DND-41 (cell line): ENCODE results near the gene MYD88.

Experiments used
- ATAC-seq: fragments of 200-7000 bp; cut with Tn5 transposase; 3 replicates; pipeline ENCODE4 v1.9.1; 2021; ENCODE audit warnings: low read depth; ENCODE audit not compliant: insufficient read depth
- DNase-seq: peaks from one replicate; pipeline ENCODE4 v3.0.0-alpha.2; 2020
- H2AFZ ChIP-seq: 2 replicates; pipeline ENCODE4 v1.6.0; 2012; ENCODE audit warnings: low read depth, low read length
- H3K27ac ChIP-seq: 2 replicates; pipeline ENCODE4 v1.5.1; 2012; ENCODE audit warnings: low read length, inconsistent platforms
- H3K27me3 ChIP-seq: fragments of 200-600 bp; sonication (generic); 2 replicates; pipeline ENCODE4 v1.6.0; 2012; ENCODE audit warnings: low read length, mild to moderate bottlenecking, inconsistent platforms; ENCODE audit not compliant: insufficient read depth, poor library complexity
- H3K36me3 ChIP-seq: 2 replicates; pipeline ENCODE4 v1.5.1; 2012; ENCODE audit warnings: low read length, inconsistent platforms; ENCODE audit not compliant: insufficient read depth
- H3K4me1 ChIP-seq: 2 replicates; pipeline ENCODE4 v1.5.1; 2012; ENCODE audit warnings: mild to moderate bottlenecking, low read length; ENCODE audit not compliant: insufficient read depth
- H3K4me2 ChIP-seq: 2 replicates; pipeline ENCODE4 v1.6.0; 2012; ENCODE audit warnings: mild to moderate bottlenecking, moderate library complexity, low read length, inconsistent platforms; ENCODE audit not compliant: insufficient read depth
- H3K4me3 ChIP-seq, 2 experiments: fragments of 200-600 bp in 1 of 2; shearing (Covaris generic) in 1 of 2; 2 replicates each; pipeline ENCODE4 v1.5.1; 2012 to 2016; ENCODE audit warnings: inconsistent platforms in 2 of 2, low read length in 2 of 2, mild to moderate bottlenecking in 2 of 2, low read depth in 1 of 2, moderate library complexity in 1 of 2
- H3K79me2 ChIP-seq: 2 replicates; pipeline ENCODE4 v1.6.0; 2012; ENCODE audit warnings: low read length, inconsistent platforms; ENCODE audit not compliant: insufficient read depth
- H3K9ac ChIP-seq: 2 replicates; pipeline ENCODE4 v1.6.0; 2012; ENCODE audit warnings: low read depth, mild to moderate bottlenecking, inconsistent platforms, low read length, moderate library complexity
- H3K9me3 ChIP-seq: 2 replicates; pipeline ENCODE4 v1.5.1; 2012; ENCODE audit warnings: low read length, moderate library complexity, mild to moderate bottlenecking, inconsistent platforms; ENCODE audit not compliant: insufficient read depth, severe bottlenecking
- H4K20me1 ChIP-seq: 2 replicates; pipeline ENCODE4 v1.6.0; 2012; ENCODE audit warnings: low read length; ENCODE audit not compliant: insufficient read depth
- EZH2 ChIP-seq: IDR thresholded peaks from 3 replicates; pipeline ENCODE4 v1.6.1; 2012; ENCODE audit warnings: borderline replicate concordance, low read depth, mild to moderate bottlenecking, moderate library complexity, low read length, inconsistent platforms; ENCODE audit not compliant: severe bottlenecking
- TF ChIP-seq, protein P1 (sequence below): IDR thresholded peaks from 2 replicates; pipeline ENCODE4 v1.5.1; 2012; ENCODE audit warnings: borderline replicate concordance, low read length, moderate library complexity, mild to moderate bottlenecking; ENCODE audit not compliant: poor library complexity, severe bottlenecking; ENCODE audit errors: extremely low read depth

MYD88 gene

DNA sequence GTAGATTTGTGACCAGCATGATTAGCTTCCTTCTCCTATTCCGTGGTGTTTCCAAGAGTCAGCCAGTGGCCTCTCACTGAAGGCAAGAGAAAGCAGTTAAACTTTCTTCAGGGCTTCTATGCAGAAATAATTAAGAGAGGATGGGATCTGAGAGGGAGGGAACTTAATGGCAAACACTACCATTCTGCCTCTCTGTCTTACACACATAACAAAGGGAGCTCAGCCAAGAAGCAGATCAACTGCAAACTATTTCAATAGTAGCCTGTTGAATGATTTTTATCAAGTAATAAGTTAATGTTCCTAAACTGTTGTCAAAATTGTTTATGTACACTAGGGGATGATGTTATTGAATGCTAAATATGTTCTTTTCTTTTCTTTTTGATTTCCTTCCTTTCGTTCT lies 38.7 kb downstream of the MYD88 start:
- Histone ChIP-seq H3K9ac (no peak overlapping the region), H3K4me3 (no peak overlapping the region), H3K79me2 (peaks cover 99% of the 10 kb centered on the region), H3K4me1 (peaks cover 19% of the 10 kb centered on the region), H3K9me3 (no peaks in the 10 kb centered on the region), H3K4me2 (no peak overlapping the region), H3K27ac (no peak overlapping the region), H3K36me3 (peaks cover 3% of the 10 kb centered on the region; the same call in 1 of the 2 replicates), H2AFZ (no peak overlapping the region), H4K20me1 (peaks cover 66% of the 10 kb centered on the region), H3K27me3 (no peaks in the 10 kb centered on the region)
- no peak for DNase-seq
- TF ChIP-seq, protein P1, sequence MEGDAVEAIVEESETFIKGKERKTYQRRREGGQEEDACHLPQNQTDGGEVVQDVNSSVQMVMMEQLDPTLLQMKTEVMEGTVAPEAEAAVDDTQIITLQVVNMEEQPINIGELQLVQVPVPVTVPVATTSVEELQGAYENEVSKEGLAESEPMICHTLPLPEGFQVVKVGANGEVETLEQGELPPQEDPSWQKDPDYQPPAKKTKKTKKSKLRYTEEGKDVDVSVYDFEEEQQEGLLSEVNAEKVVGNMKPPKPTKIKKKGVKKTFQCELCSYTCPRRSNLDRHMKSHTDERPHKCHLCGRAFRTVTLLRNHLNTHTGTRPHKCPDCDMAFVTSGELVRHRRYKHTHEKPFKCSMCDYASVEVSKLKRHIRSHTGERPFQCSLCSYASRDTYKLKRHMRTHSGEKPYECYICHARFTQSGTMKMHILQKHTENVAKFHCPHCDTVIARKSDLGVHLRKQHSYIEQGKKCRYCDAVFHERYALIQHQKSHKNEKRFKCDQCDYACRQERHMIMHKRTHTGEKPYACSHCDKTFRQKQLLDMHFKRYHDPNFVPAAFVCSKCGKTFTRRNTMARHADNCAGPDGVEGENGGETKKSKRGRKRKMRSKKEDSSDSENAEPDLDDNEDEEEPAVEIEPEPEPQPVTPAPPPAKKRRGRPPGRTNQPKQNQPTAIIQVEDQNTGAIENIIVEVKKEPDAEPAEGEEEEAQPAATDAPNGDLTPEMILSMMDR, result no peak
- no peak for TF ChIP-seq EZH2
- no peak for ATAC-seq

DNA sequence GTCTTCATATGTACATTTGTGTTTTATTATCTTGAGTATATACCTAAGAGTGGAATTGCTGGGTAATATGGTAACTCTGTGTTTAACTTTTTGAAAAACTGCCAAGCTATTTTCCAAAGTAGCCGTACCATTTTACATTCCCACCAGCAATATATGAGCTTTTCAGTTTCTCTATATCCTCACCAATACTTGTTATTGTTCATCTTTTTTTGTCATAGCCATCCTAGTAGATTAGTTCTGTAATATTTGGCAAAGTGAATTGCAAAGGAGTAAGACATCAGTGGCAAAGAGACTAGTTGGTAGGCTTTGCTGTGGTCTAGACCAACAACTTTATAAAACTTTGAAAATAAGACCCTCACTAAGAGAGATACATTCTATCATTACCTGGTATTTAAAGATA lies 48.3 kb downstream of the MYD88 start:
- DNase-seq, result no peak
- H3K79me2 ChIP-seq, result peaks cover 28% of the 10 kb centered on the region
- H3K4me1 ChIP-seq, result no peaks in the 10 kb centered on the region
- peaks cover 6% of the 10 kb centered on the region for H4K20me1 ChIP-seq
- peaks cover 78% of the 10 kb centered on the region for H3K36me3 ChIP-seq
- ATAC-seq, result no peak
- no peak overlapping the region for H3K9ac ChIP-seq
- H2AFZ ChIP-seq, result no peak overlapping the region
- H3K4me2 ChIP-seq, result no peak overlapping the region
- TF ChIP-seq EZH2, result no peak
- TF ChIP-seq, protein P1, result no peak
- no peak overlapping the region for H3K4me3 ChIP-seq
- peaks cover 2% of the 10 kb centered on the region for H3K9me3 ChIP-seq
- no peak overlapping the region for H3K27ac ChIP-seq
- no peaks in the 10 kb centered on the region for H3K27me3 ChIP-seq

DNA sequence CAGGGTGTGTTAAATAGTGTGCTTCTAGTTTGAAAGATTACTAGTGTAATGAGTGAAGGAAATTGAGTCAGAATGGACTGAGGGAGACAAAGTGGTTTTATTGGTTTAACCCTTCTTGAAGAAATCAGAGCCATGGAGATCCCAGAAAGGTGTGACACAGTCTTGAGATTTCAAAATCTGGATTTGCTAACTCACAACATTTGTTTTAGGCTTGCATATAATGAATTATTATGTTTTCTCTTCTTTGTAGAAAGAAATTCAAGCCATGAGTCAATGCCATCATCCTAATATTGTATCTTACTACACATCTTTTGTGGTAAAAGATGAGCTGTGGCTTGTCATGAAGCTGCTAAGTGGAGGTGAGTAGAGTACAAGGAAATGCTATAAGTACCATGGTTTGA lies 52.0 kb downstream of the MYD88 start:
- TF ChIP-seq EZH2, result no peak
- TF ChIP-seq, protein P1, result no peak
- no peak overlapping the region for H3K9ac ChIP-seq
- ATAC-seq, result no peak
- H3K4me3 ChIP-seq, result no peak overlapping the region
- H2AFZ ChIP-seq, result no peak overlapping the region
- H3K4me1 ChIP-seq, result no peaks in the 10 kb centered on the region
- H4K20me1 ChIP-seq, result no peaks in the 10 kb centered on the region; the same call in 1 of the 2 replicates
- H3K9me3 ChIP-seq, result peaks cover 2% of the 10 kb centered on the region
- H3K27ac ChIP-seq, result no peak overlapping the region
- H3K27me3 ChIP-seq, result no peaks in the 10 kb centered on the region
- H3K4me2 ChIP-seq, result no peak overlapping the region
- DNase-seq, result no peak
- H3K79me2 ChIP-seq, result peaks cover 23% of the 10 kb centered on the region
- peaks cover 71% of the 10 kb centered on the region for H3K36me3 ChIP-seq
